Measurements from ENCODE around the gene MAGI2.

MAGI2 gene

GRCh38 chr7:78377532-78377931 is 1075.9 kb downstream of the MAGI2 start:
- Histone ChIP-seq H3K27ac (ENCODE audit: low read depth, low read length) (no peak overlapping the region), H4K20me1 (ENCODE audit: control insufficient read depth, insufficient read depth, low read depth, low read length) (no peaks in the 10 kb centered on the region), H3K36me3 (ENCODE audit: control insufficient read depth, low read length) (no peaks in the 10 kb centered on the region), H3K4me3 (ENCODE audit: low read length) (no peak overlapping the region), H3K4me2 (ENCODE audit: low read length) (no peak overlapping the region), H3K9me3 (ENCODE audit: control insufficient read depth, insufficient read depth, low read length) (no peaks in the 10 kb centered on the region), H3K27me3 (ENCODE audit: control insufficient read depth, low read length) (no peaks in the 10 kb centered on the region), H3K79me2 (ENCODE audit: control insufficient read depth, low read length) (no peaks in the 10 kb centered on the region), H3K9me2 (replicated peaks; ENCODE audit: control insufficient read depth, low read length) (no peaks in the 10 kb centered on the region), H3K4me1 (ENCODE audit: control insufficient read depth, low read length) (no peaks in the 10 kb centered on the region), H3F3A (ENCODE audit: control insufficient read depth, insufficient read depth) (no peaks in the 10 kb centered on the region)
- no peak for TF ChIP-seq CTCF (IDR thresholded peaks at IDR 0.05; ENCODE audit: low read depth, low read length, poor library complexity, severe bottlenecking)
- TF ChIP-seq EZH2phosphoT487 (IDR thresholded peaks at IDR 0.05; ENCODE audit: borderline replicate concordance, low read length): no peak

DNA sequence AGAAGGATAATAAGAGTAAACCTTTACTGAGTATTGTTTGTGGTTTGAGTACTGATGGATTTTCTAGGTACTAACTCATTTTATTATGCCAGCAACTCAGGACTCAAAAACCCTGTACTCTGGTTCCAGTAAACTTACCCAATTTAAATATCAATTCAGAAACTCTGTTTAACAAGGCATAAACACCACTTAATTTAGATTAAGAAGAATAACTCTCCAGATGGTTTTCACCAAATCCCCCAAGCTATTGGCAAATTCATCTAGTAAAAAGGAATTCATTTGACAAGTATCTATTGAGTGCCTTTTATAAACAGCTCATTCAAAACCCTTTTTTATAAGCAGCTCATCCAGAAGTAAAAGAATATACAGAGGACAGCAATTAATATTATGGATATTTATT is 1082.5 kb downstream of the MAGI2 start:
- Histone ChIP-seq H3K79me2 (ENCODE audit: control insufficient read depth, low read length) (no peaks in the 10 kb centered on the region), H3K4me3 (ENCODE audit: low read length) (no peak overlapping the region), H3K27me3 (ENCODE audit: control insufficient read depth, low read length) (no peaks in the 10 kb centered on the region), H3K4me2 (ENCODE audit: low read length) (no peak overlapping the region), H3K36me3 (ENCODE audit: control insufficient read depth, low read length) (no peaks in the 10 kb centered on the region), H3K27ac (ENCODE audit: low read depth, low read length) (no peak overlapping the region), H3K9me3 (ENCODE audit: control insufficient read depth, insufficient read depth, low read length) (no peaks in the 10 kb centered on the region), H3F3A (ENCODE audit: control insufficient read depth, insufficient read depth) (no peaks in the 10 kb centered on the region), H4K20me1 (ENCODE audit: control insufficient read depth, insufficient read depth, low read depth, low read length) (no peaks in the 10 kb centered on the region), H3K9me2 (replicated peaks; ENCODE audit: control insufficient read depth, low read length) (no peaks in the 10 kb centered on the region), H3K4me1 (ENCODE audit: control insufficient read depth, low read length) (no peaks in the 10 kb centered on the region)
- TF ChIP-seq CTCF (IDR thresholded peaks at IDR 0.05; ENCODE audit: low read depth, low read length, poor library complexity, severe bottlenecking) (no peak), EZH2phosphoT487 (IDR thresholded peaks at IDR 0.05; ENCODE audit: borderline replicate concordance, low read length) (no peak)

GRCh38 chr7:78368771-78369170 is 1084.7 kb downstream of the MAGI2 start:
- Histone ChIP-seq H3K4me2 (ENCODE audit: low read length) (no peak overlapping the region), H3K4me1 (ENCODE audit: control insufficient read depth, low read length) (no peaks in the 10 kb centered on the region), H3K27ac (ENCODE audit: low read depth, low read length) (no peak overlapping the region), H3F3A (ENCODE audit: control insufficient read depth, insufficient read depth) (no peaks in the 10 kb centered on the region), H3K36me3 (ENCODE audit: control insufficient read depth, low read length) (no peaks in the 10 kb centered on the region), H3K4me3 (ENCODE audit: low read length) (no peak overlapping the region), H3K27me3 (ENCODE audit: control insufficient read depth, low read length) (no peaks in the 10 kb centered on the region), H3K79me2 (ENCODE audit: control insufficient read depth, low read length) (no peaks in the 10 kb centered on the region), H4K20me1 (ENCODE audit: control insufficient read depth, insufficient read depth, low read depth, low read length) (no peaks in the 10 kb centered on the region), H3K9me3 (ENCODE audit: control insufficient read depth, insufficient read depth, low read length) (no peaks in the 10 kb centered on the region), H3K9me2 (replicated peaks; ENCODE audit: control insufficient read depth, low read length) (no peaks in the 10 kb centered on the region)
- TF ChIP-seq CTCF (IDR thresholded peaks at IDR 0.05; ENCODE audit: low read depth, low read length, poor library complexity, severe bottlenecking) (no peak), EZH2phosphoT487 (IDR thresholded peaks at IDR 0.05; ENCODE audit: borderline replicate concordance, low read length) (no peak)
